A549 treated with DMSO at 1 μM for 4 hours (cell line): ENCODE results near the gene THBS3. TPM values are rescaled to one million over a fixed set of nuclear protein-coding genes. Genes with fewer than 3 reads are reported as not detected.

ENCODE experiments used
- total RNA-seq: library from RNA; stranded (reverse); fragments of 200-300 nt; extraction: Qiagen RNA extraction; gene quantifications from 5 replicates; pipeline ENCODE4 v1.2.3, GENCODE V29; 2022; ENCODE audit warnings: low read depth

Gene THBS3
- 7.5 to 9.9 TPM (median 9.4 TPM) in 5 replicates for total RNA-seq

GRCh38 chr1:155207806-155208540, at the start of gene THBS3:
Gene THBS3 (minus strand): TSS chr1:155207897. CDS start chr1:155207876, 21 bp downstream.

GRCh38 chr1:155255243-155256007, 47.7 kb upstream of the THBS3 start, which contains the start of gene ENTREP3:
Gene ENTREP3 (minus strand): TSS chr1:155255483. CDS start chr1:155254877, 606 bp downstream.

GRCh38 chr1:155208541-155209311, 1.0 kb upstream of the THBS3 start, which contains the start of gene MTX1:
Gene MTX1 (plus strand): TSS chr1:155208695. CDS start chr1:155208805, 110 bp downstream.

GRCh38 chr1:155173478-155174323, 34.0 kb downstream of the THBS3 start, which contains the start of gene TRIM46:
Gene TRIM46 (plus strand): TSS chr1:155173849. CDS start chr1:155173967, 118 bp downstream.

GRCh38 chr1:155172732-155173477, 34.8 kb downstream of the THBS3 start, which contains the start of gene KRTCAP2:
Gene KRTCAP2 (minus strand): TSS chr1:155173304. CDS start chr1:155173224, 80 bp downstream.

Other genes with a start within 250 kb of the THBS3 start
- gene PYGO2, start 246.1 kb downstream of the THBS3 start, total RNA-seq: 22.8 to 24.9 TPM (median 23.9 TPM) in 5 replicates
- gene SHC1, start 237.2 kb downstream of the THBS3 start, total RNA-seq: 136 to 154 TPM (median 140 TPM) in 5 replicates
- gene CKS1B, start 233.2 kb downstream of the THBS3 start, total RNA-seq: 328 to 363 TPM (median 338 TPM) in 5 replicates
- gene FLAD1, start 224.6 kb downstream of the THBS3 start, total RNA-seq: 40.1 to 46.0 TPM (median 41.6 TPM) in 5 replicates
- not detected in 5 replicates for gene LENEP, start 214.3 kb downstream of the THBS3 start, total RNA-seq
- gene ZBTB7B, start 205.1 kb downstream of the THBS3 start, total RNA-seq: 19.7 to 26.6 TPM (median 25.9 TPM) in 5 replicates
- gene DCST2, start 174.1 kb downstream of the THBS3 start, total RNA-seq: 0.22 to 0.72 TPM (median 0.46 TPM) in 5 replicates
- gene DCST1, start 174.1 kb downstream of the THBS3 start, total RNA-seq: not detected in 5 replicates
- gene ADAM15, start 156.6 kb downstream of the THBS3 start, total RNA-seq: 64.6 to 76.9 TPM (median 67.8 TPM) in 5 replicates
- 7.3 to 9.0 TPM (median 8.4 TPM) in 5 replicates for gene EFNA4, start 144.2 kb downstream of the THBS3 start, total RNA-seq
- gene EFNA3, start 129.1 kb downstream of the THBS3 start, total RNA-seq: 3.7 to 5.6 TPM (median 4.2 TPM) in 5 replicates
- 30.6 to 50.0 TPM (median 37.3 TPM) in 5 replicates for gene EFNA1, start 80.0 kb downstream of the THBS3 start, total RNA-seq
- 34.2 to 39.1 TPM (median 35.5 TPM) in 5 replicates for gene SLC50A1, start 72.0 kb downstream of the THBS3 start, total RNA-seq
- gene DPM3, start 67.4 kb downstream of the THBS3 start, total RNA-seq: 78.1 to 102 TPM (median 91.3 TPM) in 5 replicates
- gene KRTCAP2, start 34.6 kb downstream of the THBS3 start, total RNA-seq: 226 to 250 TPM (median 230 TPM) in 5 replicates
- gene TRIM46, start 34.0 kb downstream of the THBS3 start, total RNA-seq: 1.3 to 1.8 TPM (median 1.4 TPM) in 5 replicates
- gene MTX1, start 798 bp upstream of the THBS3 start, total RNA-seq: 67.2 to 74.0 TPM (median 72.4 TPM) in 5 replicates
- gene ENTREP3, start 47.6 kb upstream of the THBS3 start, total RNA-seq: 28.1 to 40.5 TPM (median 34.2 TPM) in 5 replicates
- gene SCAMP3, start 54.5 kb upstream of the THBS3 start, total RNA-seq: 105 to 133 TPM (median 125 TPM) in 5 replicates
- gene CLK2, start 65.6 kb upstream of the THBS3 start, total RNA-seq: 18.1 to 31.1 TPM (median 29.0 TPM) in 5 replicates
- gene HCN3, start 69.6 kb upstream of the THBS3 start, total RNA-seq: 3.0 to 5.4 TPM (median 5.3 TPM) in 5 replicates
- gene PKLR, start 93.5 kb upstream of the THBS3 start, total RNA-seq: 0.03 TPM in 1 of 5 replicates, not detected in the others
- 161 to 196 TPM (median 162 TPM) in 5 replicates for gene FDPS, start 101.0 kb upstream of the THBS3 start, total RNA-seq
- 42.4 to 52.9 TPM (median 48.9 TPM) in 5 replicates for gene RUSC1, start 113.0 kb upstream of the THBS3 start, total RNA-seq